NCI-H510A treated with DMSO at 0.1 percent for 48 hours (cell line): Measurements from ENCODE around the gene PVR.
"Not testable (repeated sequence)": the region's sequence is repeated elsewhere in the genome, so short reads cannot be mapped to it uniquely, and the experiment has no call there.

Experiments used
- DNase-seq: peaks from one replicate; lab custom pipeline; 2025; lab: John Stamatoyannopoulos, UW

Gene PVR

GRCh38 chr19:44672226-44672625 lies 28.5 kb downstream of the PVR start:
- no peak for DNase-seq

- no peak for DNase-seq
Observed at GRCh38 chr19:44673510-44673909, 29.8 kb downstream of the PVR start.

- DNase-seq = no peak
Observed at GRCh38 chr19:44675521-44675920, 31.8 kb downstream of the PVR start.

GRCh38 chr19:44677019-44677811 lies 33.5 kb downstream of the PVR start:
- no peak for DNase-seq

GRCh38 chr19:44680536-44680935 lies 36.8 kb downstream of the PVR start:
- no peak for DNase-seq

- no peak for DNase-seq
Observed at GRCh38 chr19:44681992-44682790, 38.5 kb downstream of the PVR start.

GRCh38 chr19:44682807-44683206 lies 39.1 kb downstream of the PVR start:
- DNase-seq = no peak

- DNase-seq = no peak
Observed at GRCh38 chr19:44683434-44684210, 39.9 kb downstream of the PVR start.

- not testable (repeated sequence) for DNase-seq
Observed at GRCh38 chr19:44684396-44684795, 40.7 kb downstream of the PVR start.

- DNase-seq = no peak
Observed at GRCh38 chr19:44684892-44685863, 41.5 kb downstream of the PVR start.

- no peak for DNase-seq
Observed at GRCh38 chr19:44685877-44686276, 42.2 kb downstream of the PVR start.

- DNase-seq = no peak
Observed at GRCh38 chr19:44686896-44687295, 43.2 kb downstream of the PVR start.

- no peak for DNase-seq
Observed at GRCh38 chr19:44687888-44688287, 44.2 kb downstream of the PVR start.

- peak; percentile 72 for DNase-seq
Observed at GRCh38 chr19:44689290-44690130, 45.8 kb downstream of the PVR start.

- DNase-seq = no peak
Observed at GRCh38 chr19:44690131-44690440, 46.4 kb downstream of the PVR start.

GRCh38 chr19:44692379-44692721 lies 48.6 kb downstream of the PVR start:
- DNase-seq = no peak

GRCh38 chr19:44694184-44694579 lies 50.5 kb downstream of the PVR start:
- no peak for DNase-seq

- peak; percentile 79 for DNase-seq
Observed at GRCh38 chr19:44696939-44697669, 53.4 kb downstream of the PVR start.

- no peak for DNase-seq
Observed at GRCh38 chr19:44697670-44698034, 53.9 kb downstream of the PVR start.
